RWPE2 (cell line): ENCODE results near the gene PIGV.

Experiments used
- ATAC-seq: fragments of 200-7000 bp; cut with Tn5 transposase; 3 replicates; pipeline ENCODE4 v1.9.1; 2021; ENCODE audit warnings: low read depth
- DNase-seq: peaks from one replicate; pipeline ENCODE4 v3.0.0-alpha.2; 2020; ENCODE audit warnings: low spot score
- H3K27ac ChIP-seq: fragments of 450-650 bp; 2 replicates; pipeline ENCODE4 v1.5.1; 2017; ENCODE audit warnings: mild to moderate bottlenecking; ENCODE audit not compliant: poor library complexity, severe bottlenecking
- H3K27me3 ChIP-seq: fragments of 250-450 bp; sonication (Bioruptor Pico); 2 replicates; pipeline ENCODE4 v1.5.1; 2021; ENCODE audit warnings: mild to moderate bottlenecking, moderate library complexity; ENCODE audit not compliant: insufficient read depth, poor library complexity, severe bottlenecking
- H3K36me3 ChIP-seq: fragments of 250-450 bp; sonication (Bioruptor Pico); 2 replicates; pipeline ENCODE4 v1.5.1; 2020; ENCODE audit warnings: low read depth, mild to moderate bottlenecking, moderate library complexity
- H3K4me1 ChIP-seq: fragments of 250-450 bp; sonication (Bioruptor Pico); 2 replicates; pipeline ENCODE4 v1.5.1; 2021; ENCODE audit warnings: mild to moderate bottlenecking, moderate library complexity; ENCODE audit not compliant: insufficient read depth, poor library complexity, severe bottlenecking
- H3K4me3 ChIP-seq: fragments of 250-450 bp; sonication (Bioruptor Pico); 2 replicates; pipeline ENCODE4 v1.5.1; 2021; ENCODE audit warnings: mild to moderate bottlenecking, moderate library complexity; ENCODE audit not compliant: severe bottlenecking
- H3K9me3 ChIP-seq: fragments of 250-450 bp; sonication (Bioruptor Pico); 2 replicates; pipeline ENCODE4 v1.5.1; 2021; ENCODE audit warnings: mild to moderate bottlenecking, moderate library complexity; ENCODE audit not compliant: severe bottlenecking
- CTCF ChIP-seq: fragments of 450-650 bp; IDR thresholded peaks from one replicate; pipeline ENCODE4 v1.5.1; 2017; ENCODE audit warnings: mild to moderate bottlenecking, moderate library complexity; ENCODE audit not compliant: poor library complexity, severe bottlenecking

Gene PIGV

GRCh38 chr1:26820784-26821269 lies 33.1 kb downstream of the PIGV start:
- no peaks in the 10 kb centered on the region for H3K27me3 ChIP-seq
- no peak overlapping the region for H3K27ac ChIP-seq
- ATAC-seq (no peak), DNase-seq (no peak)
- no peaks in the 10 kb centered on the region for H3K9me3 ChIP-seq
- H3K36me3 ChIP-seq = no peaks in the 10 kb centered on the region
- no peak for TF ChIP-seq CTCF
- H3K4me3 ChIP-seq = no peak overlapping the region
- H3K4me1 ChIP-seq = no peaks in the 10 kb centered on the region

DNA sequence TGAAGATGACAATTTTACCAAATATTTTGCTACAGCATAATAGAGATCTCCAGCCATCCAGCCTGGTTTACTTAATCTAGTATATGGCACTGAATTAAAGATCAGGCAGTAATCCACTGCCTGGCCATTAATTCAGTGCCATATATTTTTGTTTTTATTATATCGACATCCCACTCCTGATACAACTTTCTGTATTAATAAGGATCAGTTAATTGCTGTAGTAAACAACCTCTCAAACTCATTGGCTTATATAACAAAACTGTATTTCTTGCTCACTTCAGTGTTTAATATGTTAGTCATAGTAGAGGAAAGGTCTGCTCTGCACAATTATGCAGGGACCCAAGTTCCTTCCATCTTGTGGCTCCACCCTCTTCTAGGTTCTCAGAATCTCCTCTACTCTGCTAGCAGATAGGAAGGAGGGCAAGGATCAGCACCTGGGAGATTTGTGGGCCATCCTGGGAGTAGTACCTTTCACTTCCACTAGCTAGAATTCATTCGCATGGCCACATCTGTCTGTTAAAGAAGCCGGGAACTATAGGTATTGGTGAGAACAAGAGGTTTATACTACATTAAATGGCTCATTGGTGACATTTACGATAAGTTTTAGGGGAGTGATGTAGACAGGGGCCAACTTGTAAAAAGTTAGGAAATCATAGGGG lies 35.1 kb downstream of the PIGV start:
- H3K4me1 ChIP-seq = no peaks in the 10 kb centered on the region
- DNase-seq = no peak
- ATAC-seq = no peak; the same call in 2 of the 3 replicates
- H3K4me3 ChIP-seq = no peak overlapping the region
- no peaks in the 10 kb centered on the region for H3K27me3 ChIP-seq
- no peaks in the 10 kb centered on the region for H3K9me3 ChIP-seq
- TF ChIP-seq CTCF = no peak
- H3K27ac ChIP-seq = no peak overlapping the region
- no peaks in the 10 kb centered on the region for H3K36me3 ChIP-seq

GRCh38 chr1:26824731-26825130 lies 37.0 kb downstream of the PIGV start:
- ATAC-seq = no peak
- Histone ChIP-seq H3K36me3 (peaks cover 7% of the 10 kb centered on the region), H3K9me3 (no peaks in the 10 kb centered on the region), H3K27ac (no peak overlapping the region), H3K4me3 (no peak overlapping the region), H3K27me3 (no peaks in the 10 kb centered on the region), H3K4me1 (no peaks in the 10 kb centered on the region)
- no peak for TF ChIP-seq CTCF
- DNase-seq = no peak

DNA sequence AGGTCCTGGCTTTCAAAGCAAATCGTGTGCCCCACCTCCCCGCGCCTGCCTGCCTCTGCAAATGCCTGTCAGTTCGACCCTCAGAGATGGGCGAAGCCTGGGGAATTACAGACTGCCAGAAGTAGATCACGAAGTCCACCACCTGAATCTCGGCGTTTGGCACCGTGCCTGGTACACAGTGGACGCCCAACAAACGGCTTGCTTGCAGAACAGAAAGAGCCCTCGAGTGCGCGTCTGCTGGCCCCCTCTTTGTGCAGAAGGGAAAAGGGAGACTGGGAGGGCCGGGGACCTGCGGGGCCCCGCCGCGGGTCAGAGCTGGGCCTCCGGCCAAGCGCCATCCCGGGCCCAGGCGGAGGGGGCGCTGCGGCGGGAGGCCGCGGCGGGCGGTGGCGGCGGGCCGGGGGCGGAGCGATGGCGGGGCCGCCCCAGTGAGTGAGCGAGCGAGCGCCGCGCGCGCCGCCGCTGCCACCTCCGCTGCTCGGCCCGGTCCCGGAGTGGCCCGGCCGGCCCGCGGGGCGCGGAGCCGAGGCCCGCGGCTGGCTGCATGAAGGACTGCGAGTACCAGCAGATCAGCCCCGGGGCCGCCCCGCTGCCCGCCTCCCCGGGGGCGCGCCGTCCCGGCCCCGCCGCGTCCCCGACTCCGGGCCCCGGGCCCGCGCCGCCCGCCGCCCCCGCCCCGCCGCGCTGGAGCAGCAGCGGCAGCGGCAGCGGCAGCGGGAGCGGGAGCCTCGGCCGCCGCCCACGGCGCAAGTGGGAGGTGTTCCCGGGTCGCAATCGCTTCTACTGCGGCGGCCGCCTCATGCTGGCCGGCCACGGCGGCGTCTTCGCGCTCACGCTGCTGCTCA lies 38.7 kb downstream of the PIGV start, which contains the start of gene ZDHHC18:
ZDHHC18 (plus strand) TSS at position 428 of the 845 bp plus-strand sequence; CDS start at position 545, 117 bp downstream.
- no peaks in the 10 kb centered on the region for H3K9me3 ChIP-seq
- H3K4me1 ChIP-seq = no peaks in the 10 kb centered on the region
- ATAC-seq (peak; percentile 74), DNase-seq (no peak)
- TF ChIP-seq CTCF = peak; percentile 86
- H3K36me3 ChIP-seq = peaks cover 10% of the 10 kb centered on the region
- no peaks in the 10 kb centered on the region for H3K27me3 ChIP-seq
- peak within 1 kb of the TSS; percentile 35 for H3K27ac ChIP-seq
- peak within 1 kb of the TSS; percentile 69 for H3K4me3 ChIP-seq
